GM23338 (cell line): ENCODE results near the gene PCNX1. TPM values are rescaled to one million over a fixed set of nuclear protein-coding genes. Genes with fewer than 3 reads are reported as not detected.

Experiments used
- ATAC-seq: fragments of 200-7000 bp; cut with Tn5 transposase; 3 replicates; pipeline ENCODE4 v1.9.1; 2020
- DNase-seq: peaks from one replicate; pipeline ENCODE4 v3.0.0-alpha.2; 2015; ENCODE audit warnings: low spot score
- H2AFZ ChIP-seq: fragments of 200-600 bp; sonication (generic); 2 replicates; pipeline ENCODE4 v1.8.0; 2016; ENCODE audit warnings: antibody characterized with exemption, mild to moderate bottlenecking, moderate library complexity
- H3F3A ChIP-seq: fragments of 200-600 bp; sonication (generic); replicated peaks from 2 replicates; pipeline ENCODE4 v1.8.0; 2017; ENCODE audit warnings: antibody characterized with exemption, mixed run types, low read depth
- H3K27ac ChIP-seq: fragments of 200-600 bp; sonication (generic); 2 replicates; pipeline ENCODE4 v1.6.1; 2016; ENCODE audit warnings: low read depth
- H3K27me3 ChIP-seq: fragments of 200-600 bp; sonication (generic); 2 replicates; pipeline ENCODE4 v1.8.0; 2016; ENCODE audit warnings: mild to moderate bottlenecking, mixed run types, moderate library complexity; ENCODE audit not compliant: insufficient read depth
- H3K36me3 ChIP-seq: fragments of 200-600 bp; sonication (generic); 2 replicates; pipeline ENCODE4 v1.8.0; 2016; ENCODE audit warnings: mild to moderate bottlenecking; ENCODE audit not compliant: insufficient read depth
- H3K4me1 ChIP-seq: fragments of 200-600 bp; sonication (generic); 2 replicates; pipeline ENCODE4 v1.8.0; 2016; ENCODE audit warnings: mild to moderate bottlenecking, moderate library complexity; ENCODE audit not compliant: insufficient read depth
- H3K4me2 ChIP-seq: fragments of 200-600 bp; sonication (generic); 2 replicates; pipeline ENCODE4 v1.7.1; 2017; ENCODE audit warnings: mixed run types
- H3K4me3 ChIP-seq: fragments of 200-600 bp; sonication (generic); 2 replicates; pipeline ENCODE4 v1.6.1; 2016; ENCODE audit warnings: mixed run types
- H3K79me2 ChIP-seq: fragments of 200-600 bp; sonication (generic); replicated peaks from 2 replicates; pipeline ENCODE4 v1.8.0; 2017; ENCODE audit warnings: mild to moderate bottlenecking; ENCODE audit not compliant: insufficient read depth
- H3K9me2 ChIP-seq: fragments of 200-600 bp; sonication (generic); 2 replicates; pipeline ENCODE4 v1.8.0; 2017; ENCODE audit not compliant: insufficient read depth
- H4K20me1 ChIP-seq: fragments of 200-600 bp; sonication (generic); replicated peaks from 2 replicates; pipeline ENCODE4 v1.8.0; 2017; ENCODE audit warnings: mild to moderate bottlenecking; ENCODE audit not compliant: insufficient read depth
- H3K27ac Mint-ChIP-seq: 2 replicates; pipeline ENCODE4 v1.8.0; 2020; ENCODE audit warnings: inconsistent platforms, mild to moderate bottlenecking, moderate library complexity, mixed read lengths
- H3K27me3 Mint-ChIP-seq: 3 replicates; pipeline ENCODE4 v1.8.0; 2022; ENCODE audit warnings: low read depth, mild to moderate bottlenecking, moderate library complexity, mixed read lengths, inconsistent platforms; ENCODE audit not compliant: insufficient read depth, poor library complexity
- H3K36me3 Mint-ChIP-seq: 3 replicates; pipeline ENCODE4 v1.8.0; 2021; ENCODE audit warnings: low read depth, mild to moderate bottlenecking, inconsistent platforms, moderate library complexity, mixed read lengths
- H3K4me1 Mint-ChIP-seq: 3 replicates; pipeline ENCODE4 v1.8.0; 2020; ENCODE audit warnings: mild to moderate bottlenecking, inconsistent platforms, mixed read lengths
- H3K4me3 Mint-ChIP-seq: 3 replicates; pipeline ENCODE4 v1.8.0; 2021; ENCODE audit warnings: moderate library complexity, mild to moderate bottlenecking, inconsistent platforms, mixed read lengths
- H3K9me3 Mint-ChIP-seq: 3 replicates; pipeline ENCODE4 v1.8.0; 2020; ENCODE audit warnings: moderate library complexity, mild to moderate bottlenecking, inconsistent platforms, mixed read lengths
- CREB1 ChIP-seq: fragments of 250-450 bp; sonication (Bioruptor Pico); IDR thresholded peaks from 2 replicates; pipeline ENCODE4 v1.5.0; 2020; ENCODE audit warnings: low read depth, mild to moderate bottlenecking, moderate library complexity
- EZH2 ChIP-seq: fragments of 200-600 bp; sonication (generic); IDR thresholded peaks from one replicate; pipeline ENCODE4 v1.8.0; 2017; ENCODE audit warnings: antibody characterized with exemption, mild to moderate bottlenecking, low read depth; ENCODE audit not compliant: unreplicated experiment
- EZH2phosphoT487 ChIP-seq: fragments of 200-600 bp; sonication (generic); IDR thresholded peaks from one replicate; pipeline ENCODE4 v1.8.1; 2018; ENCODE audit warnings: antibody characterized with exemption; ENCODE audit not compliant: unreplicated experiment
- NANOG ChIP-seq: IDR thresholded peaks from 2 replicates; pipeline ENCODE4 v1.6.1; 2016; ENCODE audit warnings: antibody characterized with exemption, borderline replicate concordance
- POLR2AphosphoS5 ChIP-seq: IDR thresholded peaks from 2 replicates; pipeline ENCODE4 v1.6.1; 2016; ENCODE audit warnings: antibody characterized with exemption, low read depth
- STAT1 ChIP-seq: IDR thresholded peaks from one replicate; pipeline ENCODE4 v1.6.1; 2016; ENCODE audit warnings: antibody characterized with exemption; ENCODE audit not compliant: unreplicated experiment
- ZNF114 ChIP-seq: fragments of 250-450 bp; sonication (Bioruptor Pico); IDR thresholded peaks from 2 replicates; pipeline ENCODE4 v1.5.0; 2020; ENCODE audit warnings: mild to moderate bottlenecking, moderate library complexity
- ZNF331 ChIP-seq: fragments of 250-450 bp; sonication (Bioruptor Pico); IDR thresholded peaks from 2 replicates; pipeline ENCODE4 v1.5.0; 2020; ENCODE audit warnings: low read depth, mild to moderate bottlenecking, moderate library complexity
- polyA plus RNA-seq: library from polyadenylated mRNA; unstranded; fragments of >200 nt; fragmentation: Nextera tagmentation; extraction: Ambion mirVana; gene quantifications from 2 replicates; pipeline ENCODE4 v1.2.1, GENCODE V29; 2016
- total RNA-seq: library from RNA; depleted of rRNA; stranded (reverse); fragments of >200 nt; shearing (Covaris generic); gene quantifications from 2 replicates; pipeline ENCODE4 v1.2.3, GENCODE V29; 2014
- TF ChIP-seq, protein P1 (sequence below): IDR thresholded peaks from 2 replicates; pipeline ENCODE4 v1.6.1; 2016; ENCODE audit warnings: antibody characterized with exemption

The PCNX1 gene
- total and polyA plus RNA-seq, 2 experiments from 2014 or later, result 19.4 to 53.1 TPM

DNA sequence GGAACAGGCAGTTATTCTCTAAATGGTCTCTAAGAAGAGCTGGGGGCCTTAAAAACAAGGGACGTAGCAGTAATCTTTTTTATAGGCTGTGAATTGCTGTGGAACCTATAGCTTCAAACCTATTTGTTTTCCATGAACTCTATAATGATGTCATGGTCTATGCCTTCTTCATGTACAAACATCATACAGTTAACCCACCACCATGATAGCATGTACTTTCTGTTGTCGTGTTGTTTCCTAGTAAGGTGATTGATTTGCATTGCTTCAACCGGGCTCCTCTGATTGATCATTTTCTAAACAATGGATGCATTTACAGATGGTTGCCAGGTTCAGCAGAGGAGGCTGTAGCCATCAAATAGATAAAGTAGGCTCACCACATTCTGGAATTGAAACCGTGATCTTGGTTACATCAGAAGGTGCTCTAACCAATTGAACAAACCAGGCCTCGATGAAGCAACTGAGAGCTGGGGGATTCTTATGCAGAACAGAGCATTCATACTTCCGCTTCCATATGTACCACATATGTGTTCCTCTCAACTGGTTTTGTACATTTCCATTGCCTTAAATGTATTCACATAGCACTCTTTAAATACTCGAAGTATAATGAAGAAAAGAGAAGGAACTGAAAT lies 25.6 kb upstream of the PCNX1 start:
- no peaks in the 10 kb centered on the region for H3F3A ChIP-seq
- H3K4me1 Mint-ChIP-seq, result peaks cover 14% of the 10 kb centered on the region

DNA sequence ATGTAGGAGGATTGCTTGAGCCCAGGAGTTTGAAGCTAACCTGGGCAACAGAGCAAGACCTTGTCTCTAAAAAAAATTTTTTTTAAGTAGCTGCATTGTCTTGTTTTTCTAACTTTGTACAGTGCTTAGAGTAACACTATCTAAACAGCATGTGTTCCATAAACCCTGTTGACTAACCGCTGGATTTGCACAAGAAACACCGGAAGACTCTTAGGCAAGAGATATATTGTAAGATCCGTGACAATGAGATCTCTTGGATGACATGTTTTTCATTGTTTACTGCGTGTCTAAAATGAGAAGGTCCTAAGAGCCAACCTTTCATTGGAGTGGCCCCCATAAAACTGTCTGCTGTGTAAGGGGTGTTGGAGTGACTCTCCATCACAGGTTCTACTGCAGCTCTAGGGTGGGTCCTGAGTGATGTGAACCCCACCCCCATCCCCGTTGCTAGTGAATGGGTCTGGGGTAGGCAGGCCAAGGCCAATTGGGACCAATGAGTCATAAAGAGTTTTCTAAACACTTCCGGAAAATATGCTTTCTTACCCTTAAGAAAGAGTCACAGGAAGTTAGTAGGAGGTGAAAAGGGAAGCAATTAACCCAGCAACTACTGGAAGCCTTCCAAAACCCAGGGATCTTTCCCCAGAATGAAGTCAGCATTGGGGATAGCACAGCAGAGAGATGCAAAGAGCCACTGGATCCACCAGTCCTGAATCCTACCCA lies 24.3 kb upstream of the PCNX1 start:
- Histone ChIP-seq H3K79me2 (no peaks in the 10 kb centered on the region), H2AFZ (no peak overlapping the region), H3K4me3 (no peak overlapping the region), H3K36me3 (no peaks in the 10 kb centered on the region), H3K4me1 (peaks cover 12% of the 10 kb centered on the region), H3K4me2 (no peak overlapping the region), H3K9me2 (no peaks in the 10 kb centered on the region), H3F3A (no peaks in the 10 kb centered on the region), H3K27me3 (no peaks in the 10 kb centered on the region), H4K20me1 (no peaks in the 10 kb centered on the region), H3K27ac (no peak overlapping the region)
- no peaks in the 10 kb centered on the region for H3K27me3 Mint-ChIP-seq
- no peak for DNase-seq
- no peak overlapping the region for H3K4me3 Mint-ChIP-seq
- peaks cover 19% of the 10 kb centered on the region for H3K4me1 Mint-ChIP-seq
- no peak for TF ChIP-seq EZH2phosphoT487
- TF ChIP-seq, protein P1, sequence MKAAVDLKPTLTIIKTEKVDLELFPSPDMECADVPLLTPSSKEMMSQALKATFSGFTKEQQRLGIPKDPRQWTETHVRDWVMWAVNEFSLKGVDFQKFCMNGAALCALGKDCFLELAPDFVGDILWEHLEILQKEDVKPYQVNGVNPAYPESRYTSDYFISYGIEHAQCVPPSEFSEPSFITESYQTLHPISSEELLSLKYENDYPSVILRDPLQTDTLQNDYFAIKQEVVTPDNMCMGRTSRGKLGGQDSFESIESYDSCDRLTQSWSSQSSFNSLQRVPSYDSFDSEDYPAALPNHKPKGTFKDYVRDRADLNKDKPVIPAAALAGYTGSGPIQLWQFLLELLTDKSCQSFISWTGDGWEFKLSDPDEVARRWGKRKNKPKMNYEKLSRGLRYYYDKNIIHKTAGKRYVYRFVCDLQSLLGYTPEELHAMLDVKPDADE, result no peak
- no peak for TF ChIP-seq POLR2AphosphoS5
- no peak for TF ChIP-seq ZNF331 (CRISPR knock-in tag)
- TF ChIP-seq ZNF114, result no peak
- TF ChIP-seq CREB1 (CRISPR knock-in tag), result no peak
- no peak overlapping the region for H3K27ac Mint-ChIP-seq
- ATAC-seq, result no peak
- H3K36me3 Mint-ChIP-seq, result no peaks in the 10 kb centered on the region
- no peaks in the 10 kb centered on the region for H3K9me3 Mint-ChIP-seq

More for the DNA sequence above, 25.6 kb upstream of the PCNX1 start:
- Histone ChIP-seq H3K79me2 (no peaks in the 10 kb centered on the region), H3K4me1 (peaks cover 9% of the 10 kb centered on the region), H3K27ac (no peak overlapping the region), H3K4me2 (no peak overlapping the region), H2AFZ (peak overlapping the region; percentile 78), H3K36me3 (no peaks in the 10 kb centered on the region), H3K4me3 (no peak overlapping the region), H3K27me3 (no peaks in the 10 kb centered on the region), H4K20me1 (no peaks in the 10 kb centered on the region), H3K9me2 (no peaks in the 10 kb centered on the region)
- no peak overlapping the region for H3K27ac Mint-ChIP-seq
- no peak for DNase-seq
- H3K36me3 Mint-ChIP-seq, result no peaks in the 10 kb centered on the region
- ATAC-seq, result no peak
- no peak for TF ChIP-seq POLR2AphosphoS5
- no peak for TF ChIP-seq STAT1
- TF ChIP-seq NANOG, result no peak
- TF ChIP-seq ZNF114, result no peak
- no peak for TF ChIP-seq EZH2
- no peaks in the 10 kb centered on the region for H3K9me3 Mint-ChIP-seq
- no peak overlapping the region for H3K4me3 Mint-ChIP-seq
- H3K27me3 Mint-ChIP-seq, result no peaks in the 10 kb centered on the region
